SK-N-DZ (cell line): ENCODE measurements around the gene C3orf49.

Experiments used
- DNase-seq: peaks from one replicate; pipeline ENCODE4 v3.0.0-alpha.2; 2015; ENCODE audit warnings: low spot score

C3orf49 gene

GRCh38 chr3:63851287-63851686 lies 32.2 kb downstream of the C3orf49 start:
- DNase-seq, result no peak

GRCh38 chr3:63853106-63853505 lies 34.0 kb downstream of the C3orf49 start:
- DNase-seq, result no peak

- DNase-seq, result no peak
Measured at GRCh38 chr3:63855333-63855940, 36.3 kb downstream of the C3orf49 start.

DNA sequence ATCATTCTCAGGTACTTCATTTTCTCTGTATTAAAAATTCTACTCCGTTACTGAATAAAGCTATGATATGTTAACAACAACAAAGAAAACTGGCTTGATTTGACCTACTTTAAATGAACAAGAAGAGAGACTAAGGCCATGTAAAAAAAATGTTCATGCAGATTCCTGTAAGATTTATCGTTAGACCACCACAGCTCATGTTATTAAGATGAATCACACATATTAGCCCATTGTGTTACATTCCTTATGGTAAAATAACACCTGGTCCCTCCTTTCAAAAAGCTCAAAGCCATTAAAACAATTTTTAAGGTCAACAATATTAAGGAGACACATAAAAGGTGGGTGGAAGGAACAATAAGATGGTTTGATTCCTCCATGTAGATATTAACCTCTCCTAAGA lies 38.2 kb downstream of the C3orf49 start:
- no peak for DNase-seq

DNA sequence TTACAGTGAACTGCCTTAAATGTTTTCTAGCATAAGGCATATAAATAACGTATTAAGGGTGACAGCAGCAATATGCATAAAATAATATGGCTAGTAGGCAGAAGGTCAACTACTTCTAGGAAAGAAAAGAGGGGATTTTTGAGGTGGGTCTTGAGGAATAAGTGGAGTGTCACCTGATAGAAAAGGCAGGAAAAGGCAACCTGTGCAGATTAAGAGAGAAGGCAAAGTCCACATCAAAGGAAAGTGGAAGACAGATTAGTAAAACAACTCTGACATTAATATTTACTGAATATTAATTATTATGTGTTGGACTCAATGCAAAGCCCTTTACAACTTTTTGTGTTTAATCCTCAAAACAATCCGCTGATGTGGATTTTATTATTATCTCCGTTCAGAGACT lies 41.7 kb downstream of the C3orf49 start:
- no peak for DNase-seq

DNA sequence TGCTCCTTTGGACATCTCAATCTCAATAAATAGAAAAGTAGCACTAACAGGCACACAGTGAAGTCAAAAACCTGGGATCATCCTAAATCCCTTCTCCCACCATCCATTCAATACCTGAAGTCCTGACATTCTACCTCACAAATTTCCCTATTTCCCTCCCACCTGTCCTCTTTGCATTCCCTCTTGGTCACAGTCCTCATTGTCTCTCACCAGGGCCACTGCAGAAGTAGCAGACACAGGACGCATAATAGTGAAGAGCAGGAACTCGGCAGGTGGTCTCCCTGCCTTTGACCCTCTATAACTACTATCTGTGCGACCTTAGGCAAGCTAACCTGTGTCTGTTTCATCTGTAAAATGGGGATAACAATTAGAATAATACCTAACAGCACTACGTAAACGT lies 42.2 kb downstream of the C3orf49 start:
- no peak for DNase-seq

- no peak for DNase-seq
Measured at GRCh38 chr3:63862804-63863149, 43.7 kb downstream of the C3orf49 start.

- DNase-seq, result peak; percentile 45
Measured at GRCh38 chr3:63863150-63864007, 44.3 kb downstream of the C3orf49 start, which contains the start of the genes ATXN7 and THOC7. TSS of gene ATXN7 (plus strand) at chr3:63863867. CDS start at chr3:63912599, 48,732 bp downstream. TSS of gene THOC7 (minus strand) at chr3:63863805. CDS start at chr3:63863790, 15 bp downstream.

DNA sequence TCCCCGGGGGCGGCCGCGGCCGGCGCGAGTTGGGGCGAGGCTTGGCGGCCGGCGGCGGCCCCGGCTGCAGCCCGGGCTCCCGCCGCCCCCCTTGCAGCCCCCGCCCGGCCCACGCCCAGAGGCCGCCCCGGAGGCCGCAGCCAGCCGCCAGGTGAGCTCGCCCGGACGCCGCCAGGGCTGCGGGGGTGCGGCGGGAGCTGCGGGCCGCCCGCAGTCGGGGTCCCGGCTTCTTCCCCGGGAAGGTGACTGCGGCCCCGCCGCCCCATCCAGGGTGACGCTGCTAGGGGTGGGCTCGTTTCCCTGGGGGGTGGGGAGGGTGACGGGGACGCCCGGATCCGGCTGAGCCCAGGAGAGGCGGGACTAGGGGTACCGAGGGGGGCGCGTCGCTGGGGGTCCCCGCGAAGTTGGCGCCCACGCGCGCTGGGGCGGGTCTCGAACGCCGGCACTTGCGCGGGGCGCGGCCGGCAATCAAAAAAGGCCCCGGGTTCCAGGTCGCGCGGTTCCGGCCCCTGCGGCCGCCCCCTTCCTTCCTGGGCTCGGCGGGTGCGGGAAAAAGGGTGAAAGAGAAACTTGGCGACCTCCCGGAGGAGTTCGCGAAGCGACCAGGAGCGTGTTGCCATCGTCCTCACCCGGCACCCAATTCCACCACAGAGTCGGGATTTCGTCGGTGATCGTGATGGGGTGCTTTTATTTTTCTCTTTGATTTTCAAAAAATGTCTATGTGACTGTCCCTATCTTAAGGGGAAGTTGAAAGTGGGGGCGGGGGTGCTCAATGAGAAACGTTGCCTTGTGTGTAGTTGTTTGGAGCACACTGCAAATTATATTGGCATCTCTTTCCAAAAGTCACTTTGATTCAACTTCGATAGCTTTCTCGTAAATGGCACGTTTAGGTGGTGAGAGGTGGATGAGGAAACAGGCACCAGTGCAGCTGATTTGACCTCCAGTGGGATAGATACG lies 45.2 kb downstream of the C3orf49 start:
- DNase-seq, result no peak

DNA sequence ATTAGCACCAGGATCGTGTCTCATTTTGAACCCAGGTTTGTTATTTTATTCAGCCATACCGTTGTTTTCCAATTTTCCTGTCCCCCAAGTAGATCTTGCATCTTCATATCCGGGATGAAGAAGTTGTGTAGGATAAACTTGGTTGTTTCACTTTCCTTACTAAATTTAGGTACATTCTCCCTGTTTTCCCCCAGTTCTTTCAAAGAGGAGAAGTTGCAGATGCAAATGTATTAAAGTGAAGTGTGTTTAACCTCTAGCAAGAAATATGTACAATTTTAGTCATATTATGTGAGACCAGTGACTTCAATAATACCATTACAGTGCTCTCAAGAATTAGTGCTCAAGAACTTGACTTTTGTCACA lies 45.8 kb downstream of the C3orf49 start:
- DNase-seq, result no peak

DNA sequence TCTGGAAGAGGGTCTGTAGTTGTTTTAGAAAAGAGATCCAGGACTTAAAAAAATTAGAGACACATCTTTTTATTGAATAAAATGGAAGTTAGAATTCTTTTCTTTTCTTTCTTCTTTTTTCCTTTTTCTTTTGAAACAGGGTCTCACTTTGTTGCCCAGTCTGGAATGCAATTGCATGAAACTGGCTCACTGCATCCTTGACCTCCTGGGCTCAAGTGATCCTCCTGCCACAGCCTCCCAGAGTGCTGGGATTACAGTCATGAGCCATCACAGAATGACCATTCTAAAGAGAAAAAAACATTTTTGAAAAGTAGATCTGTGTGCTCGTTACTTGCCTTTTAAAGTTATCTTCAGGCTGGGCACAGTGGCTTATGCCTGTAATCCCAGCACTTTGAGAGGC lies 48.1 kb downstream of the C3orf49 start:
- DNase-seq, result no peak

GRCh38 chr3:63869940-63870614 lies 51.0 kb downstream of the C3orf49 start:
- DNase-seq, result no peak

DNA sequence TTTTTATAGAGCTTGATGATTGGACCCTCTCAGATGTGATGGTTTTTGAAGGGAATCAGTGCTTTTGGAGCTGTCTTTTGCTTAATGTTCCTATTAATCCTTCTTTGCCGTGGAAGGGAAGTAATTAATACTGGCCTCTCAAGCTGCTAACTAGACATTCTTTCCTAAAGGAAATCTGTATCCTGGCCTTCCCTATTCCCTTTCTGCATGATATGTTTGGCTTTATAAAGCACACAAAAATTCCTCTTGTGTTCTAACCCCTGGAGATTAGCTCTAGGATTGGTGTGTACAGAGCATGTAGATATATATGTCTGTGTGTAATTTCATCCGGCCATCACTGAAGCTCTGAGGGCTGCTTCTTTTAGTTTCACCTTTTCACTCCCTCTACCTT lies 51.5 kb downstream of the C3orf49 start:
- no peak for DNase-seq

DNA sequence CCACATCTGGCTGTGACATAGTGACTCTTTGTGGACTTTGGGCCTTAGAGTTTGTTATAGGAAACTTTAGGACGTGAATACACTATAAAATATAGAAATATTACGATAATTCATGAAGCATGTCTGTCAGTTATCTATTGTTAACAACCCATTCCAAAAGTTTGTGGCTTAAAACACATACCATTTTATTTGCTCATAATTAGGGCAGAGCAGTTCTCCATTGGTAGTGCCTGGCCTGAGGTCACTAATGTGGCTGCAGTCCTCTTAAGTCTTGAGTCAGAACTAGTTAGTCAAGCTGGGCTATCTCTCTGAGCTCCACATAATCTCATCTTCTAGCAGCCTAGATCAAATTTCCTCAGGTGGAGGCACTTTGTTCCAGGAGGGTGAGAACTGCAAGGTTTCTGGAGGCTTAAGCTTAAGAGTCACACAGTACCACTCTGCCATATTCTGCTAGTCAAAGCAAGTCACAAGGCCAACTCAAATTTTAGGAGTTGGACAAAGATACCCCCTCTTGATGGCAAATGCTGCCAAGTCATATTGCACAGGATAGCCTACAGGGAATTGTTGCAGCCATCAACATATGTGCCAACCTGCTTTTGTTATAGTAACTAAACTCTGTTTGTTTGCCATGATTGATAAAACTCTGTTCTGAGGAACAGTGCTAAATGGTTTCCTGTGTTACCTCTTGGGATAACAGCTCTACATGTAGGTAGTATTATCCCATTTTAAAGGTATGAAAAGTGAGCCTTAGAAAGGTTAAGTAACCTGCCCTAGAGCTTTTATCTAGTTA lies 53.2 kb downstream of the C3orf49 start:
- peak; percentile 2 for DNase-seq

- DNase-seq, result no peak
Measured at GRCh38 chr3:63874769-63875168, 55.7 kb downstream of the C3orf49 start.

DNA sequence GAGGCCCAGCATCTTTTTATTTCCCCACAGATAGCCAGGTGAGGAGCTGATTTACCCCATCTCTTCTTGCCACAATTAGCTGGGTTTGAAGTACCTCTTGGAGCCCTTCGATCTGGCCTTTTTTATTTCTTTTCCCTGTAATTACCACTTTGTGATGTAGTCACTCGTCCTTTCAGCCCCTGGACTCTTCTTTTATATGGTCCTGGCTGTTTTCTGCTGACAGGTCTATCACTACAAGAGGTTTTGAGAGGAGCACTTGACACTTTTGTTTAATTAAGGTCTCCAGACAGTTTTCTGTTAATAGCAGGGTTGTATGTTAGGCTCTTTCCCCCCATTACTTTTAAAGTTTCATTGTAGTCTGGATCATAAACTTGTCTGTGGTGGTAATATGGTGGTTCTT lies 56.4 kb downstream of the C3orf49 start:
- DNase-seq, result no peak

DNA sequence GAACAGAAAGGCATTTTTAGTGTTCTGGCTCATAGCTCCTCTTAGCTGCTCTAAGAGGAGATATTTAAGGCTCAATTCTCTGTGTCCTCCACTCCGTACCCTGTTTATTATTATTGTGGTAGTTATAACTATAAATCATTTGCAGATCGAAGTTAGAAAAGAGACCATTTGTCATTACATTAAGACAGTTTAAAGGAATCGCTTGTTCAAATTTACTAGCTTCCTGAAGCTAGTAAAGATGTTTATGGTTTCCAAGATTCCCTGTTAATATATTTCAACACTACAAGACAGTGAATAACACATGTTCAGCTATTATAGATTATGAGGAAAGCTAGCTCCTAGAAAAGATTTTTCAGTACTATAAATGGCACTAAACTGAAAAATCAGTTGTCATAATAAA lies 57.2 kb downstream of the C3orf49 start:
- DNase-seq, result no peak

- no peak for DNase-seq
Measured at GRCh38 chr3:63877737-63878393, 58.8 kb downstream of the C3orf49 start.

DNA sequence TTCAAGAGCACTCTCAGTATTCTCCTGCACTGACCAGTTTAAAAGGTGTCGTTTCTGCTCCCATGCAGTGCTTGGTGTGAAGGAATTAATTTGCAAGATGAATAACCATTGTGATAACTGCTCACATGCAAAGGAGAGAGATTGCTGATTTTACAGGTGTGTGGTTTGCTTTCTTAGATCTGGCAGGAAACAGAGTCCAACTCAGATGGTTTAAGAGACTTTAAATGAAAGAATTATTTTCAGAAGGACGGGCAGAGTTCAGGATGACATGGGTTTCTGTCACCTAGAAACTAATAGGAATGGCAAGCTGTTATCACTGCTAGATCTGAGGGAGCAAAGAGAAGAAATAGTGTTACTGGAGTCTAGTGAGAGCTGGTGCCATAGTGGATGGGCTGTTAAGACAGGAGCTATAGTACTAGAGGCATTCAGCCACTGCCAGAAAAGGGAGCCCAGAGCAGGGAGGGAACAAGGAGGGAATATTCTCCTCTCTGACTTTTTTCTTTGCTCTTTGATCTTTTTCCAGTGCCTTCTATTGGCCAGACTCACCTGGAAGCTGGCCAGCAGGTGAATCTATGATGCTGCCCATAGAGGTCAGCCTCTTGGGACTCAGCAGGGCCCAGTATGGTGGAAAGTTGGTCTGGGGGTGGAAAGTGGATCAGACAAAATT lies 59.4 kb downstream of the C3orf49 start:
- DNase-seq, result no peak

- DNase-seq, result no peak
Measured at GRCh38 chr3:63880653-63881052, 61.6 kb downstream of the C3orf49 start.
